B cell (primary cell): ENCODE results near the gene MBNL1. TPM values are rescaled to one million over a fixed set of nuclear protein-coding genes. Genes with fewer than 3 reads are reported as not detected.
"Not testable (repeated sequence)": the region's sequence is repeated elsewhere in the genome, so short reads cannot be mapped to it uniquely, and the experiment has no call there.

Source experiments
- ATAC-seq: fragments of 200-7000 bp; cut with Tn5 transposase; one replicate; pipeline ENCODE4 v1.10.0; 2021; ENCODE audit warnings: low read depth, mild to moderate bottlenecking, moderate number of reproducible peaks, moderate library complexity
- CTCF ChIA-PET: fragments of 350-600 bp; sonication (Branson Sonifier 250); formaldehyde crosslinking; loops from one replicate; lab custom pipeline; 2021; ENCODE audit warnings: antibody characterized with exemption, inconsistent platforms; lab: Charles Lee
- POLR2A ChIA-PET: fragments of 350-600 bp; sonication (Branson Sonifier 250); formaldehyde crosslinking; loops from one replicate; lab custom pipeline; 2021; ENCODE audit warnings: antibody characterized with exemption; lab: Charles Lee
- DNase-seq: peaks from one replicate; pipeline ENCODE4 v3.0.0; 2013
- H2AFZ ChIP-seq: 2 replicates; pipeline ENCODE4 v1.6.1; 2012; ENCODE audit warnings: mild to moderate bottlenecking, low read depth, low read length; ENCODE audit not compliant: insufficient read depth, poor library complexity, severe bottlenecking
- H3K27ac ChIP-seq, 2 donors: 1 replicate in 1 of 2; 2 replicates in 1 of 2; pipeline ENCODE4 v1.5.1; 2012 to 2013; ENCODE audit warnings: low read length in 2 of 2, mild to moderate bottlenecking in 2 of 2, moderate library complexity in 1 of 2
- H3K27me3 ChIP-seq, 4 experiments: fragments of 200-600 bp in 1 of 4; sonication (generic) in 1 of 4; replicated peaks in 1 of 4; 1 replicate in 2 of 4; 2 replicates in 2 of 4; pipeline versions ENCODE4 v1.6.1 to v1.7.0; 2013 to 2016; ENCODE audit warnings: low read length in 3 of 4, mild to moderate bottlenecking in 2 of 4, mixed read lengths in 1 of 4, moderate library complexity in 1 of 4; ENCODE audit not compliant: insufficient read depth in 4 of 4, control insufficient read depth in 3 of 4; ENCODE audit errors: control extremely low read depth in 1 of 4
- H3K36me3 ChIP-seq, 2 experiments: replicated peaks in 1 of 2; 1 replicate in 1 of 2; 2 replicates in 1 of 2; pipeline versions ENCODE4 v1.6.1 to v1.7.1; 2013; ENCODE audit warnings: low read length in 1 of 2; ENCODE audit not compliant: insufficient read depth in 2 of 2, control insufficient read depth in 1 of 2; ENCODE audit errors: control extremely low read depth in 1 of 2, extremely low read depth in 1 of 2
- H3K4me1 ChIP-seq, 2 donors: fragments of 200-600 bp in 1 of 2; sonication (generic) in 1 of 2; 1 replicate in 1 of 2; 2 replicates in 1 of 2; pipeline versions ENCODE4 v1.5.1 to v1.6.1; 2013 to 2017; ENCODE audit warnings: low read length in 2 of 2; ENCODE audit not compliant: control insufficient read depth in 2 of 2, insufficient read depth in 2 of 2
- H3K4me2 ChIP-seq: replicated peaks from 2 replicates; pipeline ENCODE3; 2012; ENCODE audit warnings: mild to moderate bottlenecking, low read depth, low read length; ENCODE audit not compliant: poor library complexity, severe bottlenecking
- H3K4me3 ChIP-seq, 5 experiments: fragments of 200-600 bp in 1 of 5; sonication (generic) in 1 of 5; 1 replicate in 3 of 5; 2 replicates in 2 of 5; pipeline versions ENCODE4 v1.5.1 to v1.7.0; 2011 to 2016; ENCODE audit warnings: low read length in 4 of 5, mild to moderate bottlenecking in 4 of 5, low read depth in 2 of 5, control low read depth in 1 of 5, moderate library complexity in 1 of 5; ENCODE audit not compliant: insufficient read depth in 1 of 5; ENCODE audit errors: control extremely low read depth in 1 of 5, extremely low read depth in 1 of 5
- H3K79me2 ChIP-seq: fragments of 200-600 bp; sonication (generic); one replicate; pipeline ENCODE4 v1.6.0; 2016; ENCODE audit warnings: low read length; ENCODE audit not compliant: control insufficient read depth, insufficient read depth
- H3K9ac ChIP-seq: fragments of 200-600 bp; sonication (generic); 2 replicates; pipeline ENCODE4 v1.6.1; 2017; ENCODE audit warnings: mild to moderate bottlenecking, low read length, moderate library complexity
- H3K9me3 ChIP-seq, 3 donors: one replicate each; pipeline versions ENCODE4 v1.6.1 to v1.7.1; 2013; ENCODE audit warnings: low read length in 2 of 3; ENCODE audit not compliant: control insufficient read depth in 2 of 3, insufficient read depth in 1 of 3; ENCODE audit errors: control extremely low read depth in 1 of 3
- H4K20me1 ChIP-seq: 2 replicates; pipeline ENCODE4 v1.6.0; 2012; ENCODE audit warnings: mild to moderate bottlenecking, low read length; ENCODE audit not compliant: insufficient read depth, control insufficient read depth, poor library complexity, severe bottlenecking
- H3K27ac Mint-ChIP-seq: one replicate; pipeline ENCODE4 v1.8.0; 2021; ENCODE audit warnings: mixed read lengths
- H3K27me3 Mint-ChIP-seq: one replicate; pipeline ENCODE4 v1.8.0; 2021; ENCODE audit warnings: mixed read lengths
- H3K4me1 Mint-ChIP-seq: one replicate; pipeline ENCODE4 v1.8.0; 2021; ENCODE audit warnings: mixed read lengths
- H3K4me3 Mint-ChIP-seq: one replicate; pipeline ENCODE4 v1.8.0; 2021; ENCODE audit warnings: mixed read lengths
- H3K9me3 Mint-ChIP-seq: one replicate; pipeline ENCODE4 v1.8.0; 2022; ENCODE audit warnings: mixed read lengths; ENCODE audit not compliant: insufficient read depth
- EZH2 ChIP-seq: IDR thresholded peaks from 2 replicates; pipeline ENCODE4 v1.6.1; 2012; ENCODE audit warnings: borderline replicate concordance, low read depth, mild to moderate bottlenecking, moderate library complexity, low read length; ENCODE audit not compliant: insufficient read depth, poor library complexity, severe bottlenecking
- WGBS: methylation state at CpG from one replicate; pipeline ENCODE4 v1.1.5; 2013; ENCODE audit warnings: missing lambda C conversion rate; ENCODE audit not compliant: insufficient coverage; 5-methylcytosine and 5-hydroxymethylcytosine counted together
- intact Hi-C: fragments of 100-400 bp; cut with micrococcal nuclease; formaldehyde crosslinking; loops from one replicate; pipeline ENCODE4 v1.10.0; 2022
- polyA plus RNA-seq: library from polyadenylated mRNA; depleted of rRNA; stranded (reverse); fragments of >200 nt; gene quantifications from 2 replicates; pipeline ENCODE4 v1.2.3, GENCODE V29; 2012
- total RNA-seq, 2 donors: library from RNA; stranded (reverse); fragments of 120-200 nt in 1 of 2; gene quantifications; 1 replicate in 1 of 2; 2 replicates in 1 of 2; pipeline versions ENCODE4 v1.2.3 to v1.2.4, GENCODE V29; 2013 to 2022
- TF ChIP-seq, protein P1 (sequence below): fragments of 200-600 bp; IDR thresholded peaks from one replicate; pipeline ENCODE4 v1.8.0; 2022; ENCODE audit warnings: antibody characterized with exemption, mild to moderate bottlenecking

The MBNL1 gene
- total and polyA plus RNA-seq, 2 donors (not counting 1 experiment from before 2014, with no cell fraction given) = 195 to 505 TPM

DNA sequence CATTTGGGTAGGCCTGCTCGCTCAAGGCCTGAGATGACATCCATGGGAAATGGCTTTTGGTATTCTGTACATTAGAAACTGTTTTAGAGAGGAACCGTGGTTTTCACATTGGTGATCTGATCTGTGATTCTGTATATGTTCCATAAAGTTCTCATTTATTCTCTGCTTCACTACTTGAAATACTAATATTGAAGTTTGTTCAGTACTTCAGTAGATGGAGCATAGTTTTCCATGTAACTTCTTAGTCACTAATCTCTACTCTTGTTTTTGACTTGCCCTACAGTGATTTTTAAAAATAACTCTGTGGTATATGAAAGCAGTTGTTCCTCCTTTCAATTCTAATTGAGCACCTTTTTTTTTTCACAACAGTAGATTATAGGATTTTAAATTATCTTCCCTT is 66.5 kb downstream of the MBNL1 start:
- Histone ChIP-seq H3K4me3 (peak overlapping the region in 1 of 5 experiments; percentile 6), H4K20me1 (peaks cover 17% of the 10 kb centered on the region), H3K4me1 (peaks cover 38 to 65% of the 10 kb centered on the region in 2 donors), H3K9me3 (no peaks in the 10 kb centered on the region), H3K27ac (peak overlapping the region in 1 of 2 donors; percentile 20), H3K27me3 (no peaks in the 10 kb centered on the region), H2AFZ (no peak overlapping the region), H3K9ac (peak overlapping the region; percentile 13), H3K36me3 (peaks cover 0 to 19% of the 10 kb centered on the region in 2 experiments), H3K4me2 (peak overlapping the region; percentile 33), H3K79me2 (peaks cover 98% of the 10 kb centered on the region)
- TF ChIP-seq, protein P1, sequence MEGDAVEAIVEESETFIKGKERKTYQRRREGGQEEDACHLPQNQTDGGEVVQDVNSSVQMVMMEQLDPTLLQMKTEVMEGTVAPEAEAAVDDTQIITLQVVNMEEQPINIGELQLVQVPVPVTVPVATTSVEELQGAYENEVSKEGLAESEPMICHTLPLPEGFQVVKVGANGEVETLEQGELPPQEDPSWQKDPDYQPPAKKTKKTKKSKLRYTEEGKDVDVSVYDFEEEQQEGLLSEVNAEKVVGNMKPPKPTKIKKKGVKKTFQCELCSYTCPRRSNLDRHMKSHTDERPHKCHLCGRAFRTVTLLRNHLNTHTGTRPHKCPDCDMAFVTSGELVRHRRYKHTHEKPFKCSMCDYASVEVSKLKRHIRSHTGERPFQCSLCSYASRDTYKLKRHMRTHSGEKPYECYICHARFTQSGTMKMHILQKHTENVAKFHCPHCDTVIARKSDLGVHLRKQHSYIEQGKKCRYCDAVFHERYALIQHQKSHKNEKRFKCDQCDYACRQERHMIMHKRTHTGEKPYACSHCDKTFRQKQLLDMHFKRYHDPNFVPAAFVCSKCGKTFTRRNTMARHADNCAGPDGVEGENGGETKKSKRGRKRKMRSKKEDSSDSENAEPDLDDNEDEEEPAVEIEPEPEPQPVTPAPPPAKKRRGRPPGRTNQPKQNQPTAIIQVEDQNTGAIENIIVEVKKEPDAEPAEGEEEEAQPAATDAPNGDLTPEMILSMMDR = no peak
- no peak for TF ChIP-seq EZH2
- DNase-seq (no peak), ATAC-seq (no peak)
- WGBS = 100% methylated on average over 1 of the region's 2 CpGs
- intact Hi-C loops = no loop called here
- Mint-ChIP-seq H3K4me3 (peak overlapping the region; percentile 57), H3K27ac (peak overlapping the region; percentile 32), H3K27me3 (no peaks in the 10 kb centered on the region), H3K9me3 (no peaks in the 10 kb centered on the region), H3K4me1 (peaks cover 80% of the 10 kb centered on the region)
- CTCF ChIA-PET = no interaction called here
- POLR2A ChIA-PET = no interaction called here

DNA sequence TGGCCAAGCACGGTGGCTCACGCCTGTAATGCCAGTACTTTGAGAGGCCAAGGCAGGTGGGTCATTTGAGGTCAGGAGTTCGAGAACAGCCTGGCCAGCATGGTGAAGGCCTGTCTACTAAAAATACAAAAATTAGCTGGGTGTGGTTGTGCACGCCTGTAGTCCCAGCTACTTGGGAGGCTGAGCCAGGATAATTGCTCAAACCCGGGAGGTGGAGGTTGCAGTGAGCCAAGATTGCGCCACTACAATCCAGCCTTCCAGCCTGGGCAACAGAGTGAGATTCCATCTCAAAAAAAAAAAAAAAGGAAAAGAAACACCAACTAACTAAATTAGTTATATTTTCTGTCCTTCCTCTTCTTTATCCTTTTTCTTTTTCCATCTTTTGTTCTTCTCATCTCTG is 68.6 kb downstream of the MBNL1 start:
- H3K9me3 Mint-ChIP-seq, H3K4me3 Mint-ChIP-seq, H3K9ac ChIP-seq, H3K4me2 ChIP-seq, H2AFZ ChIP-seq, H3K27ac Mint-ChIP-seq, H3K9me3 ChIP-seq, POLR2A ChIA-PET, ATAC-seq, H3K4me3 ChIP-seq, H3K27ac ChIP-seq, H3K27me3 Mint-ChIP-seq, H3K27me3 ChIP-seq, DNase-seq, H4K20me1 ChIP-seq: not testable (repeated sequence)
- peaks cover 0 to 31% of the 10 kb centered on the region in 2 experiments for H3K36me3 ChIP-seq
- H3K4me1 ChIP-seq = peaks cover 28 to 46% of the 10 kb centered on the region in 2 donors
- H3K79me2 ChIP-seq = peaks cover 97% of the 10 kb centered on the region
- 97% methylated on average over 5 of the region's 6 CpGs for WGBS
- CTCF ChIA-PET = interaction anchor here (0.9 kb wide), 1 partner anchor 143 kb away, joined by 3 read pairs; no protein-coding TSS in a partner anchor
- peaks cover 72% of the 10 kb centered on the region for H3K4me1 Mint-ChIP-seq
- intact Hi-C loops = loop anchor here (2.0 kb wide), 1 partner anchor 13 kb away; no protein-coding TSS in a partner anchor
